Tibial nerve (tissue), 4 donors: ENCODE measurements around the gene CABP1.

Experiments
- EP300 ChIP-seq, 2 donors: sonication (generic); formaldehyde crosslinking; IDR thresholded peaks; one replicate each; pipeline ENCODE4 v1.6.1; 2017; ENCODE audit warnings: antibody characterized with exemption in 2 of 2, mild to moderate bottlenecking in 1 of 2
- TF ChIP-seq, protein P1 (sequence below), 5 experiments: fragments of 200-600 bp in 3 of 5; fragments of 450-650 bp in 2 of 5; sonication (generic) in 3 of 5; IDR thresholded peaks; one replicate each; pipeline ENCODE4 v1.5.1; 2016 to 2019; ENCODE audit warnings: antibody characterized with exemption in 5 of 5, mild to moderate bottlenecking in 3 of 5, moderate library complexity in 2 of 5

DNA sequence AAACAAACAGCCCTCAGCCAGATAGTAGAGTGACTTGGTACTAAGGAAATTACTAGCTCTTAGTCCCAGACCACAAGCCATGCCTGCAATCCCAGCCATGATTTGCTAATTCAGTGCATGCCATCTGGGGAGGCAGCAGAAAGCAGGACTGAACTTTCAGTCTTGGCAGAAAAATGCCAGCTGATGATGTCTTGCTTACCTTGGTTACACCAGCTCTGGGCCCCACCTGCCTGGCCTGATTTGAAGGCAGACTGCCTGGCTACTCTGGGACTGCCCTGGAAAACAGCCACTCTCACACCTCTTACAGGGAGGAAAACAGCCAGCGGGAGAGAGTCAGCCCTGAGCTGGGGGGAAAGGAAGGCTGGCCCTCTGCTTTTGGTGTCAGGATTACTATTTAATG is 65.2 kb downstream of the CABP1 start:
- TF ChIP-seq, protein P1, sequence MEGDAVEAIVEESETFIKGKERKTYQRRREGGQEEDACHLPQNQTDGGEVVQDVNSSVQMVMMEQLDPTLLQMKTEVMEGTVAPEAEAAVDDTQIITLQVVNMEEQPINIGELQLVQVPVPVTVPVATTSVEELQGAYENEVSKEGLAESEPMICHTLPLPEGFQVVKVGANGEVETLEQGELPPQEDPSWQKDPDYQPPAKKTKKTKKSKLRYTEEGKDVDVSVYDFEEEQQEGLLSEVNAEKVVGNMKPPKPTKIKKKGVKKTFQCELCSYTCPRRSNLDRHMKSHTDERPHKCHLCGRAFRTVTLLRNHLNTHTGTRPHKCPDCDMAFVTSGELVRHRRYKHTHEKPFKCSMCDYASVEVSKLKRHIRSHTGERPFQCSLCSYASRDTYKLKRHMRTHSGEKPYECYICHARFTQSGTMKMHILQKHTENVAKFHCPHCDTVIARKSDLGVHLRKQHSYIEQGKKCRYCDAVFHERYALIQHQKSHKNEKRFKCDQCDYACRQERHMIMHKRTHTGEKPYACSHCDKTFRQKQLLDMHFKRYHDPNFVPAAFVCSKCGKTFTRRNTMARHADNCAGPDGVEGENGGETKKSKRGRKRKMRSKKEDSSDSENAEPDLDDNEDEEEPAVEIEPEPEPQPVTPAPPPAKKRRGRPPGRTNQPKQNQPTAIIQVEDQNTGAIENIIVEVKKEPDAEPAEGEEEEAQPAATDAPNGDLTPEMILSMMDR (IDR thresholded peaks at IDR 0.05), result no peak
- TF ChIP-seq EP300 (IDR thresholded peaks at IDR 0.05), result no peak
